Measurements from ENCODE around the gene FETUB.

DNA sequence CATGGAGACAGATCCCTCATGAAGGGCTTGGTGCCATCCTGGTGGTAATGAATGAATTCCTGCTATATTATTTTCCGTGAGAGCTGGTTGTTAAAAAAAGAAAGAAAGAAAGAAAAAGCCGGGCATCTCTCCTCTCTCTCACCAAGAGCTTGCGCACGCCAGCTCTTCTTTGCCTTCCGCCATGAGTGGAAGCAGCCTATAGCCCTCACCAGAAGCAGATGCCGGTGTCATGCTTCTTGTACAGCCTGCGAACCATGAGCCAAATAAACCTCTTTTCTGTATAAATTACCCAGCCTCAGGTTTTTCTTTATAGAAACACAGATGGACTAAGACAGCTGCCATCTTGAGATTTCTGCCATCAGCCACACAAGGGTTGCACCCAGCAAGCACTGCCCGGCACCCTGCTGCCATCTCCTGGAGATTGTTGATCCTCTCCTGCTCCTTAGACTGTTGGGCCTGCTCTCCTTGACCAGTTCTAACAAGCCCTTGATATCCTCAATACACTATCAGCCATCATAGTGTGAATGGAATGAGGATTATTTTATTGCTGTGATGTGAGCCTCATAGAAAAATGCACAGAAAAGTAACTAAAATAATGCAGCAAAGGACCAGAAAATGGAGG is 30.8 kb upstream of the FETUB start:
- TF ChIP-seq RAD21 (IDR thresholded peaks at IDR 0.05 in 1 of 2, conservative IDR thresholded peaks at IDR 0.05 in 1 of 2; ENCODE audit: low read depth in 2 of 2, low read length in 2 of 2) (no peak), RFX5 (IDR thresholded peaks at IDR 0.05; ENCODE audit: borderline replicate concordance, low read depth, low read length) (no peak), HDAC2 (IDR thresholded peaks at IDR 0.05; ENCODE audit: borderline replicate concordance in 1 of 2, low read depth in 2 of 2, low read length in 2 of 2) (no peak), POLR2A (IDR thresholded peaks at IDR 0.05; ENCODE audit: control extremely low read depth in 1 of 2, low read depth in 2 of 2, low read length in 2 of 2) (no peak)
